Amygdala (tissue), 56 donors: ENCODE results near the gene CALN1.
"Not testable (repeated sequence)": the region's sequence is repeated elsewhere in the genome, so short reads cannot be mapped to it uniquely, and the experiment has no call there.

ENCODE experiments used
- DNase-seq, 56 donors: peaks; one replicate each; lab custom pipeline; 2025; lab: John Stamatoyannopoulos, UW

The CALN1 gene

DNA sequence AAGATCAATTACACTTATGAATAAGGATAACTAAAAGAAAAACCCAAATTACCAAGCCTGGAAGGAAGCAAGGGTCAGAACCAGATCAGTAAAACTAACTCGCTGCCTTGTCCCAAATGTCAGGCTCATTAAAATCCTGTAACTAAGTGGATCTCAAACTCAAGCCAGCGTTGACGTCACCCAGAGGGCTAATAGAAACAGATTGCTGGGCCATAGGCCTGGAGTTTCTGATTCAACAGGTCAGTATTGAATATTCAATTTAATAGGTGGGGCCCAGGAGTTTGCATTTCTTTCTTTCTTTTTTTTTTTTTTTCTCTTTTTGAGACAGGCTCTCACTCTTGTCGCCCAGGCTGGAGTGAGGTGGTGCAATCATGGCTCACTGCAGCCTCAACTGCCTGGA, 397.0 kb downstream of the CALN1 start:
- DNase-seq: no peak

DNA sequence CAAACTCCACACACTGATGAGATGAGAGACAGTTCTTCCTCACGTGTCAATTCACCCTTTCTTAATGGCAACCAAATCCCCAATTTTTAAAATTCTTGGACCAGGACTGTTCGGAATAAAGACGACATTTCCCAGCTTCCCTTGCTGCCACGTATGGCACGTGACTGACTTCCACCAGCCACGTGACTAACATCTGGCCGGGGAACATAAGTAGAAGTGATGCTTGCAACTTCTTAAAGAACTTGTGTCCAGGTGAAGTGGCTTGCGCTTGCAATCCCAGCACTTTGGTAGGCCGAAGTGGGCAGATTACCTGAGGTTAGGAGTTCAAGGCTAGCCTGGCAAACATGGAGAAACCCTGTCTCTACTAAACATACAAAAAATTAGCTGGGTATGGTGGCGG, 405.1 kb downstream of the CALN1 start:
- DNase-seq: no peak

DNA sequence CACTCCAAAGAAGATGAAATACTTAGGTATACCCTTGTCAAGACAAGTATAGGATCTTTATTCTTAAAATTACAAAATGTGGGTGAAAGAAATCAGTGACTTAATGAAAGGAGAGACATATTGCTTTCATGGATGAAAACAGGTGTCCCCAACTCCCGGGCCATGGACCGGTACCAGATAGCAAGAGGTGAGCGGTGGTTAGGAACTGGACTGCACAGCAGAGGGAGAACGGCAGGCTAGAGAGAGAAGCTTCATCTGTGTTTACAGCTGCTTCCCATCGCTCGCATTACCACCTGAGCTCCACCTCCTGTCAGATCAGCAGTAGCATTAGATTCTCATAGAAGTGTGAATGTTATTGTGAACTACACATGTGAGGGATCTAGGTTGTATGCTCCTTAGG, 408.9 kb downstream of the CALN1 start:
- no peak for DNase-seq

DNA sequence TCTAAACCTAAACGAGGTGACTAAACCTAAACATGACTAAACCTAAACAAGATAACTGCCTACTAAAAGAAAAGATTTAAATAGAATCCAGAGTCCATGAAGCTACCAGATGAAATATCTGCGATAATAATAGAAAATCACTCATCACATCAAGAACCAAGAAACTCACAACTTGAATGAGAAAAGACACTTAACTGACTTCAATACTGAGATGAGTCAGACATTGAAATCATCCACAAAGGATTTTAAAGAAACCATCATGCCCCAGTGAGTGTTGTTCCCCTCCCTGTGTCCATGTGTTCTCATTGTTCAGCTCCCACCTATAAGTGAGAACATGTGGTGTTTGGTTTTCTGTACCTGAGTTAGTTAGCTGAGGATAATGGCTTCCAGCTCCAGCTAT, 416.0 kb downstream of the CALN1 start:
- no peak for DNase-seq

DNA sequence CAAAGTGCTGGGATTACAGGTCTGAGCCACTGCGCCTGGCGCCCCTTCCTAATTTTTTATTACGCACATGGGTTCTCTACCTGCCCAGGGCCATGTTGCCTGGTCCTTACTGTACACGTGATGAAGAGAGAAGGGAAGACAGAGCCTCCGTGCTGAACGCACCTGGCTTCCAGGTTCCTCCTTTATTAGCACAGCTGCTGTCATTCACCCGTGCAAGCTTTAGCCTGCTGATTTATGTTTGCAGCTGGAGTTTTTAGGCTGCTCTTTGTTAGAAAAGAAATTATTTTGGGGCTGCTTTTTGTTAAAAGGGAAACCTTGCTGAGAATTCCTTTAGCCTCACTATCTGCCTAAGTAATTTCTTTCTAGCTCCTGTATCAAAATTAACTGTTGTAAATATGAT, 417.0 kb downstream of the CALN1 start:
- no peak for DNase-seq

DNA sequence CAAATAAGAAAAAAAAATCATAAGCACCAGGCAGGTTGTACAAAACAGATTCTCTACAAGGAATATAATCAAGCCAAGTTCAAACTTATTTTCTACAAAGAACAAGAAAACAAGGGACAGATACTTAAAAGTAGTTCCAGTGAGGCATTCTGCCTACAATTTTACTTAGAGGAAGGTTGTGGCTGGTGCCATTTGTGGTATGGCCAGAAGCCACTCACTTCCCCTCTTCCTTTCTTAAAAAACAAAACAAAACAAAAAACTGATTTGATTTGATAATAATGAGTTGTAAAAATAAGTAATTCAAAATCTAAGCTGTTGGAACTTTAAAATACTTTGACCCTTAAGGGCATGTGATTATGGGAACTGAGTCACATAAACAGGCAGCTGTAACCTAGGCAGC, 420.6 kb downstream of the CALN1 start:
- DNase-seq: no peak

DNA sequence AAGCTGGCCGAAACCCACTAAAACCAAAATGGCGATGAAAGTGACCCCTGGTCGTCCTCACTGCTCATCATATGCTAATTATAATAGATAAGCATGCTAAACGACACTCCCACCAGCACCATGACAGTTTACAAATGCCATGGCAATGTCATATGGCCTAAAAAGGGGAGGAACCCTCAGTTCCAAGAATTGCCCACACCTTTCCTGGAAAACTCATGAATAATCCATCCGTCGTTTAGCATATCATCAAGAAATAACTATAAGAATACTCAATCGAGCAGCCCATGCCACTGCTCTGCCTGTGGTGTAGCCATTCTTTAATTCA, 422.0 kb downstream of the CALN1 start:
- DNase-seq: no peak

DNA sequence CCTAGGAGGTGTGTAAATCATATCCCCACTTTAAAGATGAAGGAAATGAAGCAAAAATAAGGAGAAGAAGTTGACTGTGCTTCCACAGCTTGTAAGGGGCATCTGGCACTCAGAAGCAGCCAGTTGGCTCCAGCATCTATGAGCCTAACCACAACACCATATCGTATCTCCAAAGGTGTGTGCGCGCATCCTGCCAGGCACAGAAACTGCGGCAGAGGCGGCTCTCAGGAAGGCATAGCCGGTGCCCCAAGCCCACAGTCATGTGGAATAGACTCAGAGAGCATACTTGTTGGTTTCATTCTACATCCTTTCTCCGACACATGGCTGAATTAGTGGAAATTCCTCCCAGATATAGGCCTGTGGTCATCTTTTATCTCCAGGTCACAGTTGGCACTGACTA, 423.9 kb downstream of the CALN1 start:
- DNase-seq: no peak

DNA sequence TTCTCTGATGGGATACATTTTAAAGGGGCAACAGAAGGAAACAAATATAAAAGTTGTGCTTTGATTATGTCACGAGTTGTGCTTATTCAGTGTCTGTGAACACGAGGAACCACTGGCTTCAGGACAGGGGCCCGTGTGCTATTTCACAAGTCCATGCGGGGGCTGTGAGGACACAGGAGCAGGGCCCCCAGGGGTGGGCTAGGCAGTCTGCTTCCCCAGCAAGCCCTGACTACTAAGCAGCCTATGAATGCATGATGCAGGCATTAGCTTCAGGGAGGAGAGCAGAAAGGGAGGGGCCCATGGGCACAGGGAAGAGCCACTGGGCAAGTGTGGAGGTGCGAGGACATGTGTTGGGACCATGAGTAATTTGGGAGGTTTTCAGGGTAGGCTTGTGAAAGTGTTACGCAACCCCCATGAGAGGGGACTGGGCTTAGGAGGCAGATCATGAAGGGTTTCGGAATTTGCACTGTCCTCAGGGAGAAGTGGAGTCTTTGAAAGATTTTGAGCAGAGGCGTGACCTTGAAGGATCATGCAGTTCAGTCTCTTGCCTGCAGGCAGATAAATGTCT, 424.9 kb downstream of the CALN1 start:
- DNase-seq: no peak

DNA sequence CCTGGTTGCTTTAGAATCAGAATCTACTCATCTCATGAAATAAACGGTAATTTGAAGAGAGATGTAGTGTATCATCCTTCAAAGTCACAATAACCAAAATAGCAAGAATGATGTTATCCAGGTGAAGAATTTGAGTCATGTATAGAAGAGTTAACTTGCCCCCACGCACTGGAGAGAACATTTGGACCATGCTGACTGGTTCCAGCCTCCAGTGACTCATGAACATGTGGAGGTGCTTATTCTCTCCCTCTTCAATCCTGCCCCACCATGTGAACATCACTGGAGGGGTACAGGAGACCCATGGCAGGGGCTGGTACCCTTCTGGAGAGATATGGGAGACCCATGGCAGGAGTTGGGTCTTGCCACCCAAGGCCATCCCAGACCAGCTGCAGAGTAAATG, 427.8 kb downstream of the CALN1 start:
- no peak for DNase-seq

DNA sequence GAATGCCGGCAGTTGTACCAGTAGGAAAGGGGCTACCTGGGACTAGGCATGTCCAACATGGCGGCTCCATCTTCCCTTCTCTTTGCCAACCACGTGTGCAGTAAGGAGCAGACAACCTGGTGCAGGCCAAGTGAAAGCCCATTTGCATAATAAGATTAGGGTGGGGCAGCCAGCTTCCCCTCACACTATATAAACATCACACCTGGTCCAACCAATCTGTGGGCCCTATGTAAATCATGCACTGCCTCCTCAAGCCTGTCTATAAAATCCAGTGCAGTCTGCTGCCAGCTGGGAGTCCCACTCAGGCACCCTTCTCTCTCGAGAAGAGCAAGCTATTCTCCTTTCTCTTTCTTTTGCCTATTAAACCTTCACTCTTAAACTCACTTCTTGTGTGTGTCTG, 429.3 kb downstream of the CALN1 start:
- DNase-seq: no peak

DNA sequence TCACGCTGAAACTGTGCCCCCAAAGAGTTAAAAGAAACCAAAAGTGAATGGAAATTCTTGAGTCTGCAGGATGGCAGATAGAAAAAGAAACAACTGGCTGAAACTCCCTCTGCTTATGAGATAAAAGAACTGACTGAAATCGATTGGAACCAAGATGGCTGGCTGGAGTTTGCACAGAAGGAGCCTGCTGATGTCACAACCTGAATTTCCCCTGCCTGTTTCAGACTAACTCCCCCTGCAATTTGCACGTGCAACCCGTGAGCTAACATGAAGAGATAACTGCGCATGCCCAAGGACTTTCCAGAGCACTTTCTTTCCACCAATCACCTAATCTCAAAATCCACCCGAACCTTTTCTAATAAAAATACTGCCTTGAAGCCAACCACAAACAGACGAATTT, 435.5 kb downstream of the CALN1 start:
- DNase-seq: no peak

DNA sequence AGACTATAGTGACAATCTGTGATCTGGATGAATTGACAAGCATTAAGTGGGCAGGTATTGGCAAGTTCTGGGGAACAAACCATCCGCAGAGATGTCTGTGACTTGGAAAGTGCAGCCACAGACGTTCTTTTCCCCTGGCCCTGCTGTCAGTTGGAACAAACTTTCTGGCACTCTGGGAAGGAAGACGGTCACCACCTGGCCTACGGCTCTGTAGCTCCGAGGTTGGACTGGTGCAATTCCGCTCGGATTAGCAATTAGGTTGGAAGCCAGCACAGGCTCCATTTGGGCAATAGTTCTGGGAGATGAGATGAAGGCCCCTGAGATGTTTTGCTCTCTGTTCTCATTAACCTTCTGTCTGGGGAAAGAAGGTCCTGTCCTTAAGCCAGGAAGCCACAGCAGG, 437.5 kb downstream of the CALN1 start:
- DNase-seq: no peak

DNA sequence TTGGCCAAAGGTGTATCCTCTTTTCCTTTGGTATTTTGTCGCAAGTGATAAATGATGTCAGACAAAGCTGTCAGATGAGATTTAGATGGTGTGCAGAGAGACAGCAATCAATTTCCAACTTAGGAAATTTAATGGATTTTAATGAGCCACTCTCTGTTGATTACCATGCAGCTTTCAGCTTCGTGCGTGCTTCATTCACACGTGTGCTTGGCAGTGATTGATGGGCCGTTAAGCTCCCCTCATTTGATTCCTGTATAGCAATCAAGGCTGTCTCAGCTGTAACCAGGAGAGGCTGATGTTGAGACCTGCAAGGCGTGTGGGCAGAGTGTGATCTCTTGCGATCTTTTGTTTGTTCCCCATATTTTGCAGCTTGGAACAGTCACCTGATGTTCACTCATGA, 439.6 kb downstream of the CALN1 start:
- no peak for DNase-seq

DNA sequence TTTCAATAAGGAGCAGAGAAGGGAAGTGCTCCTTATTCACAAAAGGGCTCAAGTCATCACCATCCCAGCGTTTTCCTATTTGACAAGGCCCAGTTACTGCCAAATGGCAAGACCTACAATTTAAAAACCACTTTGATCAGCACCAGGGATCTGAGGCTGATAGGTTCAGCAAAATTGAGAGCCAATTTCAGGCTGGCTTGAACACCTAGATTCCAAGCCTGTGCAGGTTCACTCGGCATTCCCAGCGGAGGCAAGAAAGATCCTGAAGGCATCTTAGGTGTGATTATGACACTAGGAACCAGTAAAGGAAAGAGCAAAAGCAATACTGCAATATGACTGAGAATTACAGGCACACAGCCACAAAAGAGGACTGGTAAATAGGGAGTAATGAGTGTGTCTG, 441.4 kb downstream of the CALN1 start:
- no peak for DNase-seq

DNA sequence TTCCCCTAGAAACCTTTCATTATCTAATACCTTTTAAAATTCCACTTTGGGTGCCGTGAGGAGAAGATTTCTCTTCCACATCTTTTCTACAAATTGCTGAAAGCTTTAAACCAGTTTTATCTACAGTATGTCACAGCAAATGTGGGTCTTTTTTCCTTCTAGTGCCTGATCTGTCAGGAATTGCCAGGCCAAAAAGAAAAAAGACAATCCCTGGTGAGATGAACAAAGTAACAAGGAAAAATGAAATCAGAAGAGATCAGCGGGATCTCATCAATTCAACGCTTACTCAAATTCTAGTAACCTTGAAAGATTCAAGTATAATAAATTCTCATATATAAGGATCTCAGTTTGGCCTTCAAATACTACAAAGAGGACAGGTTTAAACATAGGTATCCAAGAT, 449.5 kb downstream of the CALN1 start:
- no peak for DNase-seq

DNA sequence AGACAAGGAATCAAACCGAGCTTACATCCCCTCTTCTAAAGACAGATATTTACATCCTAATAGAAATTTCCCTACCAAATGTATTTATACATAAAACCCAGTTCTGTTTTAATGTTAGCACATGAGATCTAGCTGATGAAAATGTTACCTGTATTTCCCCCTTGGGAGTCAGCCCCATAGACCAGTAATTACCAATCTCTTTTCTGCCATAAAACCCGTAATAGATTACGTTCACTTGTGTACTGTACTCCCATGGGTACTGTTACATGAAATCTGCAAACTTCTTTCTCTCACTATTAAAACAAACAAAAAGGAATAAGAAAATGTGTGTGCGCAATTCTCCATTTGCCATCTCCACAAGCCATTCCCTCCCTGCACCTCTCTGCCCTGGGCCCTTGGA, 450.9 kb downstream of the CALN1 start:
- no peak for DNase-seq

DNA sequence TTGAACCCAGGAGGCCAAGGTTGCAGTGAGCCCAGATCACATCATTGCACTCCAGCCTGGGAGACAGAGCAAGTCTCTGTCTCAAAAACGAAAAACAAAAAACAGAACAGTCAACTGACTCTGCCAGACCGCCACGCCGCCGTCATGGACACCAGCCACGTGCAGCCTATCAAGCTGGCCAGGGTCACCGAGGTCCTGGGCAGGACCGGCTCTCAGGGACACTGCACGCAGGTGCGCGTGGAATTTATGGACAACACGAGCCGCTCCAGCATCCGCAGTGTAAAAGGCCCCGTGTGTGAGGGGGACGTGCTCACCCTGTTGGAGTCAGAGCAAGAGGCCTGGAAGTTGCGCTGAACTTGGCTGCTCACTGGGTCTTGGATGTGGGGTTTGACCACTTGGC, 470.0 kb downstream of the CALN1 start:
- no peak for DNase-seq

DNA sequence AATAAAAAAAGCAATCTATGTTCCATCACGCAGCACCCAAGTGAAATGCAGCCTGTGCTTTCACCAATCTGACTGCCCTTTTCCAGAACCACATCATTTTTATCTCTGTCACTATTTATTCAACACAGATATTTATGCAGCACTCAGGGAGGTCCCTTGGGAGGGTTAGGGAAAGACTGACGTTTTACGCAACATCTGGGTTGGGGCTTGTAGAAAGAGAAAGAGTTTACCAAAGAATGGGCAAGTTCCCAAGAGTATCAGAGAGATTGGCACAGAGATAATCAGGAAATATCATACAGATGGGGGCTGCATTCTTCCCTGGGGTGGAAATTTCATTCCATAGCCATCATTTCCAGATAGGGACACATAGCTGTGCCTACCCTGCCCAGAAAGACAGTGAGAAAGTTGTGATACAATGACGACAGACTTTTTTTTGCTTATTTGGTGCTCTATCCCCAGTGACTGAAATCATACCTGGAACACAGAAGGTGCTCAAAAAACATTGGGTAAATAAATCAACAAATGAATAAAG, 474.2 kb downstream of the CALN1 start:
- DNase-seq: no peak

DNA sequence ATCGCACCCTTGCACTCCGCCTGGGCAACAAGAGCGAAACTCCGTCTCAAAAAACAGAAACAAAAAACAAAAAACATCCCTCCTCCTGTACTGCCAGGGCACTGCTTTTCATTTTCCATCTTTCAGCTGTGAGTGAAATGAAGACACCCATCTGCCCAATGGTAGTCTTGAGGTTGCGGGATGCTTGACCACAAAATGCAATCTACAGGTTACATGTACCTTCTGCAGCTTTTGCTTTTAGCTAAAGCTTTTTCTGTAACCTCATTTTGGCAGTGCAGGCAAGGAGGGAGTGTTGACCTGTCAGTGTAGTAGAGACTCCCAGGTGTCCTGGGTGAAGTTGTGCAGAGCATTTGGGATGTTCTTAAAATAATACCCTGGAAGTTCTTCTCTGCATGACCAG, 476.5 kb downstream of the CALN1 start:
- no peak for DNase-seq

DNA sequence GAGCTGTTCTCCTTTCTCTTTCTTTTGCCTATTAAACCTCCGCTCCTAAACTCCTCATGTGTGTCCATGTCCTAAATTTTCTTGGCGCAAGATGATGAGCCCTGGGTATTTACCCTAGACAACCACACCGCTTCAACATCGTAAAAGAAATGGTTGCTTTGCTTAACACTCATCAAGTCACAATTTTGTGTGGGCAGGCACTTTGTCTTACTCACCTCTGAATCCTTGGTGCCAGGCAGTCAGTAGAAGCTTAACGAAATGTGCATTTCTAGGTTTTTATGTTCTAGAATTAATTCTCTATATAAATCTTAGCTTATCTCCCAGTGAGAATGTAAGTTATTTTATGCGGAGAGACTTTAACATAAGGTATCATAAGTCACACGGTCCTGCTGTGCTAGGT, 478.7 kb downstream of the CALN1 start:
- no peak for DNase-seq

DNA sequence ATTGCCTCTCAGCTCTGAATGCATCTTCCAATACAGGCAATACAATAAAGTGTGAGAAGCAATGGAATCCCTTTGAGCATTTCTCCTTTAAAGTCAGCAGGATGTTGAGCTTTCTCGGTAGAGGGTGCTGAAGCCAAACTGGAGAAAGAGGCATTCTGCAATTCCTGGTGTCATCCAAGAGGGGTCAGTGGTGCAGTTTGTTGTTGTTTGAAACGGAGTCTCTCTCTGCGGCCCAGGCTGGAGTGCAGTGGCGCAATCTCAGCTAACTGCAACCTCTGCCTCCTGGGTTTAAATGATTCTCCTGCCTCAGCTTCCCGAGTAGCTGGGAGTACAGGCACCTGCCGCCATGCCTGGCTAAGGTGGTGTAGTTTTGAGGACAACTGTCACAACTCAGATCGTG, 486.5 kb downstream of the CALN1 start:
- DNase-seq: no peak

DNA sequence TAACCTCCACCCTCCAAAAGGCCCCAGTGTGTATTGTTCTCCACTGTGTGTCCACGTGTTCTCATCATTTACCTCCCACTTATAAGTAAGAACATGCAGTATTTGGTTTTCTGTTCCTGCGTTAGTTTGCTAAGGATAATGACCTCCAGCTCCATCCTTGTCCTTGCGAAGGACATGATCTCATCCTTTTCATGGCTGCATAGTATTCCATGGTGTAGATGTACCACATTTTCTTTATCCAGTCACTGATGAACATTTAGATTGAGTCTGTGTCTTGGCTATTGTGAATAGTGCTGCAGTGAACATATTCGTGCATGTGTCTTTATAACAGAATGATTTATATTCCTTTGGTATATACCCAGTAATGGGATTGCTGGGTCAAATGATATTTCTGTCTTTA, 497.9 kb downstream of the CALN1 start:
- not testable (repeated sequence) for DNase-seq

DNA sequence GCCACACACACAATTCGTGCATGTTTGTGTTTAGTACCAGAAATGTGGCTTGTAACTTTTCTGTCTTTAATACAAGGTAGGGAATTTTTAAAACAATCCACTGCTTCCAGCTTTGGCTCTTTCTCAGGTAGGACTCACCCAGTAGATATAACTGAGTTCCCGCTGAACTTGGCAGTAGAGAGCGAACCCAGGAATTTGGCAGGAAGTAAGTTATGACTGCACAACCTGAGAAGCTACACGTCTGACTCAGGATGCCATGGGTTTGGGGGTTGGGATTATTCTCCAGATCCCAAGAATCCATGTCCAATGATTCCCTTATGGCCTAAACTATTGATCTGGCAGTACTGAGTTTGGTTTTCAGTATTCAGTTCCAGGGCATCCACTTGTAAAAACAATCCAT, 499.7 kb downstream of the CALN1 start:
- DNase-seq: no peak
